Activated CD4-positive, alpha-beta T cell treated with anti-CD3 and anti-CD28 coated beads, Interleukin-2, amount 10 ng/mL, durations not matched to agents 24 days and 14 days (primary cell): ENCODE measurements around the gene PIP4K2C. TPM values are rescaled to one million over a fixed set of nuclear protein-coding genes. Genes with fewer than 3 reads are reported as not detected.
"Not testable (repeated sequence)": the region's sequence is repeated elsewhere in the genome, so short reads cannot be mapped to it uniquely, and the experiment has no call there.

ENCODE experiments used
- DNase-seq: peaks from one replicate; pipeline ENCODE4 v3.0.0; 2022
- H3K27ac Mint-ChIP-seq: one replicate; pipeline ENCODE4 v1.8.0; 2022; ENCODE audit warnings: mild to moderate bottlenecking, mixed read lengths
- H3K27me3 Mint-ChIP-seq: one replicate; pipeline ENCODE4 v1.8.0; 2022; ENCODE audit warnings: mixed read lengths
- H3K36me3 Mint-ChIP-seq: one replicate; pipeline ENCODE4 v1.8.0; 2022; ENCODE audit warnings: low read depth, mild to moderate bottlenecking, mixed read lengths
- H3K4me1 Mint-ChIP-seq: one replicate; pipeline ENCODE4 v1.8.0; 2021; ENCODE audit warnings: mixed read lengths
- H3K4me3 Mint-ChIP-seq: one replicate; pipeline ENCODE4 v1.8.0; 2022; ENCODE audit warnings: mild to moderate bottlenecking, moderate library complexity, mixed read lengths
- H3K9me3 Mint-ChIP-seq: one replicate; pipeline ENCODE4 v1.8.0; 2021; ENCODE audit warnings: mixed read lengths
- intact Hi-C: fragments of 100-400 bp; cut with micrococcal nuclease; formaldehyde crosslinking; loops from one replicate; pipeline ENCODE4 v1.15.1; 2023
- total RNA-seq: library from RNA; stranded (reverse); gene quantifications from 2 replicates; pipeline ENCODE4 v1.2.3, GENCODE V29; 2022

The PIP4K2C gene
- total RNA-seq, 1 donor from 2014 or later: 21.5 TPM

- Mint-ChIP-seq H3K36me3 (peaks cover 3% of the 10 kb centered on the region), H3K27ac (no peak overlapping the region), H3K9me3 (no peaks in the 10 kb centered on the region), H3K4me1 (peaks cover 15% of the 10 kb centered on the region), H3K27me3 (peaks cover 86% of the 10 kb centered on the region), H3K4me3 (peak overlapping the region; percentile 50)
- DNase-seq: peak; percentile 48
- intact Hi-C loops: no loop called here
These were observed 37.5 kb downstream of the PIP4K2C start for GRCh38 chr12:57628280-57629191.

DNA sequence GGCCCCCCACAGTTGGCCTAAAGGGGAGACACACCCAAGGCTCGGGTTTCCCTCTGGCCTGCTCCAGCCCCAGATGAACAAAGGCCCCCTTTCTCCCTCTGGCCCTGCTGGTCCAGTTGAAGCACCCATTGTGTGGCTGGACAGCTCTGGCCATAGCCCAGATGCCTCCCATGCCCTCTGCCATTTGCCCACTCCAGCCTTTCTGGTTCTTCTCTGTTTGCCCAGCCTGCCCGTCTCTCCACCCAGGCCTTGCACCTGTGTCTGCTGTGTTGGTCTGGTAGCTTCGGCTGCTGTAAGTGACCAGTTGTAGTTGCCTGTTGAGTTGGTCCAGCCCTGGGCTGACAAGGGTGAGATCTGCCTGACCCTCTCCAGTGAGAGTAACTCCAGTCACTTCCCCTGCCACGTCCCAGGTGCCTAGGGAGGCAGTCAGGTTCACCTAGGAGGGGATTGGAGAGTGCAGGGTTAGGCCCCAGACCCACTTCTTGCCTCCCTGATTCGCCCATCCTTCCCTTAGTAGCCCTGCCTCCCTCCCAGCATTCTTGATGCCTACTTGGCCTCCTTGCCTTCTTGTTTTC lies 39.0 kb downstream of the PIP4K2C start:
- intact Hi-C loops: loop anchor here (5.0 kb wide), 1 partner anchor 62 kb away; the partner anchor contains the start of gene OS9
- no peak overlapping the region for H3K4me3 Mint-ChIP-seq

DNA sequence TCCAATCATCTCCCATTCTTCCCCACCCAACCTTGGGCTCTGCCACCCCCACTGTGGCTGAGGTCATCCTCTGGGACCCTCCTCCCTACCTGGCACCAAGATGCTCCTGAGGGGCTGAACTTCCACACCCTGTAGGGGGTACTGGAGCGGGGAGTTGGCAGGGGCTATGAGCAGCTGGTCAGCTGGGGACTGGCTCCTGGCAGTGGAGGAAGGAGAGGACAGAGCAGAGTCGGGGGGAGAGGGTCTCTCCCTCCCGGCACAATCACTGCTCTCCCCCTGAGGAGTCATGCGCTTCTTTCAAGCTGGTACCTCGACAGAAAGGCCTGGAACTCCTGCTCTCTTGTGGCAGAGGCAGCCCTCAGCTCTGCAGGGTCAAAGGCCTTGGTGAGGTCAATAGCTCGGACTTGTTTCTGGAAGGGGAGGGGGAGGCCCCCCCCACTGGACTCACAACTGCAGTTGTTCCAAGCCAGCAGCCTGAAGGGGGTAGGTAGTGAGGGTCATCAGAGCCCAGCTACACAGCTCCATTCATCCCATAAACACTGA lies 40.0 kb downstream of the PIP4K2C start:
- Mint-ChIP-seq H3K4me1 (peaks cover 15% of the 10 kb centered on the region), H3K27me3 (peaks cover 71% of the 10 kb centered on the region), H3K4me3 (no peak overlapping the region), H3K36me3 (peaks cover 3% of the 10 kb centered on the region), H3K27ac (no peak overlapping the region), H3K9me3 (no peaks in the 10 kb centered on the region)
- peak; percentile 50 for DNase-seq
- intact Hi-C loops: loop anchor here (5.0 kb wide), 1 partner anchor 61 kb away; the partner anchor contains the start of gene OS9

More for the DNA sequence above, 39.0 kb downstream of the PIP4K2C start:
- H3K27me3 Mint-ChIP-seq: peaks cover 80% of the 10 kb centered on the region
- peaks cover 15% of the 10 kb centered on the region for H3K4me1 Mint-ChIP-seq
- H3K36me3 Mint-ChIP-seq: peaks cover 3% of the 10 kb centered on the region
- peak; percentile 54 for DNase-seq
- no peaks in the 10 kb centered on the region for H3K9me3 Mint-ChIP-seq
- no peak overlapping the region for H3K27ac Mint-ChIP-seq

GRCh38 chr12:57631566-57632072 lies 40.6 kb downstream of the PIP4K2C start:
- Mint-ChIP-seq H3K27ac (no peak overlapping the region), H3K36me3 (peaks cover 3% of the 10 kb centered on the region), H3K27me3 (peaks cover 65% of the 10 kb centered on the region), H3K9me3 (no peaks in the 10 kb centered on the region), H3K4me1 (peaks cover 15% of the 10 kb centered on the region), H3K4me3 (peak overlapping the region; percentile 84)
- intact Hi-C loops: loop anchor here (2.0 to 5.0 kb wide), 3 partner anchors 41 to 113 kb away; partner anchors contain the start of genes OS9, PIP4K2C and TSPAN31
- no peak for DNase-seq

- DNase-seq: peak; percentile 76
- peaks cover 3% of the 10 kb centered on the region for H3K36me3 Mint-ChIP-seq
- no peaks in the 10 kb centered on the region for H3K9me3 Mint-ChIP-seq
- H3K4me3 Mint-ChIP-seq: peak overlapping the region; percentile 84
- intact Hi-C loops: loop anchor here (2.0 to 5.0 kb wide), 3 partner anchors 42 to 112 kb away; partner anchors contain the start of genes OS9, PIP4K2C and TSPAN31
- peaks cover 11% of the 10 kb centered on the region for H3K4me1 Mint-ChIP-seq
- H3K27me3 Mint-ChIP-seq: peaks cover 61% of the 10 kb centered on the region
- H3K27ac Mint-ChIP-seq: no peak overlapping the region
These were observed 41.3 kb downstream of the PIP4K2C start for GRCh38 chr12:57632073-57632957.

DNA sequence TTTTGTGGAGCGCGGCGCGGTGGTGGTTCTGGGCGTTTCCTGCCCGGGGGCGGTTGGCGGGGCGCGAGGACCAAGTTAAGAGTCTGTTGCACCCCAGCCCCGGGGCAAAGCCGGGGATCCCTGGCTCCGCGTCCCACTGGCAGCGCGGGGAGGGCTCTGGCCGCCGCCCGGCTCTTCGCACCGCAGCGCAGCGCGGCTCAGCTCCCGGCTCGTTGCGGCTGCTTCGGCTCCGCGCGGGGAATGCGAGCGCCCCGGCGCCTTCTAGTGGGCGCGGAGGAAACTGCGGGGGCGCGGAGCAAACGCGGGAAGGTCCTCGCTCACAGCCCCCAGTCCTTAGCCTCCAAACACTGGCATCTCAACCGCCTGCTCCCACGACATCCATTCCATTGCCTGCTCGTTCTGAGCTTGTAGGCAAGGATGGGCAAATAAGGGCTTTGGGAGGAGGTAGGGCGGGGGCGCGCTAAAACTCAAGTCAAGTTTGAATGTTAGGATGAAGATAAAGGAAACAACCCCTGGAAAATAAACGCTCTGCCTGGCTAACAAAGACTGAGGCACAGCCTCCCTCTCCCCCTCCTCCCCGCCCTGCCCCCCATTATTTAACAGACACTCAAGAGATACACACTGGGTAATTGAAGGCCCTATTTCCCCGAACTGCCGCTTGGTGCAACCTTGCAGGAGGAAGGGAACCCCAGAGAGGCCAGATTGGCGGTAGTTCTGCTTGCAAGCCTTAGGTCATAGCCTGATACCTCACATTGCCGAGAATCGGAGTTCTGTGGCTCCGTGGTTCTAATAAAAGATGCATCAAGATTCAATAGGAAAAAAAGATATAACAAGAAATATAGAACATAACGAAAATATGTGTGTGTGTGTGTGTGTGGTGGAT lies 42.2 kb downstream of the PIP4K2C start, which contains the start of gene B4GALNT1:
B4GALNT1 (minus strand) TSS at position 244 of the 883 bp plus-strand sequence. CDS start 1,069 bp downstream, outside the sequence.
- Mint-ChIP-seq H3K9me3 (no peaks in the 10 kb centered on the region), H3K4me3 (peak within 1 kb of the TSS; percentile 84), H3K36me3 (peaks cover 3% of the 10 kb centered on the region), H3K27me3 (peaks cover 57% of the 10 kb centered on the region), H3K4me1 (peaks cover 8% of the 10 kb centered on the region), H3K27ac (no peak within 1 kb of the TSS)
- peak; percentile 92 for DNase-seq
- intact Hi-C loops: loop anchor here (2.0 to 5.0 kb wide), 3 partner anchors 42 to 112 kb away; partner anchors contain the start of genes OS9, PIP4K2C and TSPAN31

DNA sequence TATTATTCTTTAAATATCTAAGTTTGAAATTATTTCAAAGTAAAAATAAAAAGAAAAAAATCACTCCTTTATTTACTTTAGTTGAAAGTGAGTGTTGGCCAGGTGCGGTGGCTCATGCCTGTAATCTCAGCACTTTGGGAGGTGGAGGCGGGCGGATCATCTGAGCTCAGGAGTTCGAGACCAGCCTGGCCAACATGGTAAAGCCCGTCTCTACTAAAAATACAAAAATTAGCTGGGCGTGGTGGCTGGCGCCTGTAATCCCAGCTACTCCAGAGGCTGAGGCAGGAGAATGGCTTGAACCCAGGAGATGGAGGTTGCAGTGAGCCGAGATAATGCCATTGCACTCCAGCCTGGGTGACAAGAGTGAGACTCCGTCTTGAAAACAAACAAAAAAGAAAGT lies 45.7 kb downstream of the PIP4K2C start:
- H3K4me1 Mint-ChIP-seq, intact Hi-C loops, H3K4me3 Mint-ChIP-seq, H3K36me3 Mint-ChIP-seq, H3K9me3 Mint-ChIP-seq, H3K27ac Mint-ChIP-seq: not testable (repeated sequence)
- peak; percentile 28 for DNase-seq
- peaks cover 36% of the 10 kb centered on the region for H3K27me3 Mint-ChIP-seq

DNA sequence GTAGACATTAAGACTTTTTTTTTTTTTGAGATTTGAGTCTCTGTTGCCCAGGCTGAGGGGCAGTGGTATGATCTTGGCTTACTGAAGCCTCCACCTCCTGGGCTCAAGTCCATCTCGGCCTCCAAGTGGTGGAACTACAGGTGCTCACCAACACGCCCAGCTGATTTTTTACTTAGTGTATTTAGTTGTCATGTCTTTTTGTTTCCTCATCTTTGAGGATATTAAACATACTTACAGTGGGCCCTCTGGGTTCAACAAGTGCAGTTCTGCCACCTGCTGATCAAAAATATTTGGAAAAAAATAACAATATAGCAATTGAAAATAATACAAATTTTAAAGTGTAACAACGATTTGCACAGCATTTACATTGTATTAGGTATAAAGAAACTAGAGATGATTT lies 46.4 kb downstream of the PIP4K2C start:
- H3K4me1 Mint-ChIP-seq: peaks cover 6% of the 10 kb centered on the region
- peaks cover 34% of the 10 kb centered on the region for H3K27me3 Mint-ChIP-seq
- H3K27ac Mint-ChIP-seq: no peak overlapping the region
- intact Hi-C loops: no loop called here
- no peak overlapping the region for H3K4me3 Mint-ChIP-seq
- no peaks in the 10 kb centered on the region for H3K9me3 Mint-ChIP-seq
- H3K36me3 Mint-ChIP-seq: no peaks in the 10 kb centered on the region
- DNase-seq: peak; percentile 30

- Mint-ChIP-seq H3K9me3 (no peaks in the 10 kb centered on the region), H3K36me3 (no peaks in the 10 kb centered on the region), H3K27me3 (peaks cover 34% of the 10 kb centered on the region), H3K27ac (no peak overlapping the region), H3K4me3 (no peak overlapping the region), H3K4me1 (peaks cover 5% of the 10 kb centered on the region)
- peak; percentile 42 for DNase-seq
- intact Hi-C loops: no loop called here
These were observed 47.1 kb downstream of the PIP4K2C start for GRCh38 chr12:57638096-57638495.

GRCh38 chr12:57640175-57641042 lies 49.4 kb downstream of the PIP4K2C start:
- intact Hi-C loops: no loop called here
- H3K27ac Mint-ChIP-seq: no peak overlapping the region
- no peaks in the 10 kb centered on the region for H3K36me3 Mint-ChIP-seq
- H3K4me3 Mint-ChIP-seq: no peak overlapping the region
- H3K9me3 Mint-ChIP-seq: peaks cover 4% of the 10 kb centered on the region
- DNase-seq: peak; percentile 41
- H3K27me3 Mint-ChIP-seq: peaks cover 21% of the 10 kb centered on the region
- no peaks in the 10 kb centered on the region for H3K4me1 Mint-ChIP-seq

GRCh38 chr12:57641699-57642442 lies 50.9 kb downstream of the PIP4K2C start:
- peaks cover 4% of the 10 kb centered on the region for H3K9me3 Mint-ChIP-seq
- no peak overlapping the region for H3K4me3 Mint-ChIP-seq
- DNase-seq: peak; percentile 39
- intact Hi-C loops: no loop called here
- peaks cover 20% of the 10 kb centered on the region for H3K27me3 Mint-ChIP-seq
- H3K4me1 Mint-ChIP-seq: no peaks in the 10 kb centered on the region
- no peak overlapping the region for H3K27ac Mint-ChIP-seq
- no peaks in the 10 kb centered on the region for H3K36me3 Mint-ChIP-seq
